HEK293T (cell line): Measurements from ENCODE around the gene ANKZF1.

Experiments
- BHLHE40 ChIP-seq: fragments of 450-650 bp; IDR thresholded peaks from 2 replicates; pipeline ENCODE4 v1.6.1; 2016; ENCODE audit warnings: mild to moderate bottlenecking, moderate library complexity, borderline replicate concordance
- ELF4 ChIP-seq: fragments of 450-650 bp; IDR thresholded peaks from 2 replicates; pipeline ENCODE4 v1.6.1; 2017; ENCODE audit warnings: antibody characterized with exemption
- FOXA1 ChIP-seq: fragments of 450-650 bp; IDR thresholded peaks from 2 replicates; pipeline ENCODE4 v1.6.1; 2016; ENCODE audit warnings: mild to moderate bottlenecking
- SP1 ChIP-seq: fragments of 450-650 bp; IDR thresholded peaks from 2 replicates; pipeline ENCODE4 v1.6.1; 2017
- TARDBP ChIP-seq: fragments of 450-650 bp; IDR thresholded peaks from 2 replicates; pipeline ENCODE4 v1.6.1; 2016
- ZNF384 ChIP-seq: fragments of 450-650 bp; IDR thresholded peaks from 2 replicates; pipeline ENCODE4 v1.6.1; 2016

- TF ChIP-seq SP1 (no peak), ZNF384 (no peak), TARDBP (no peak), ELF4 (no peak), BHLHE40 (no peak), FOXA1 (no peak)
Observed at GRCh38 chr2:219205165-219205538, 24.5 kb upstream of the ANKZF1 start.
